Measurements from ENCODE around the gene GOLGA3. TPM values are rescaled to one million over a fixed set of nuclear protein-coding genes. Genes with fewer than 3 reads are reported as not detected.
A peak's percentile ranks its signal among the peaks of the same experiment; 100 is the strongest.

The GOLGA3 gene
- total and polyA plus RNA-seq, 8 donors = 12.6 to 44.5 (median 30.2) TPM

- DNase-seq (no peak), ATAC-seq (peak in 3 of 4 donors; percentile 22 to 33 (median 29)), FAIRE-seq (no peak)
- H3K4me1 ChIP-seq = no peaks in the 10 kb centered on the region
- H3K27ac ChIP-seq = no peak overlapping the region
- peaks cover 6 to 55% (median 11%) of the 10 kb centered on the region in 3 donors for H3K36me3 ChIP-seq
- WGBS, 2 donors = 95 to 97% methylated on average over 37 of the region's 37 CpGs
- TF ChIP-seq CTCF (IDR thresholded peaks at IDR 0.05) = no peak
- no peaks in the 10 kb centered on the region for H3K9me3 ChIP-seq
- intact Hi-C loops (cut with DNase I) = no loop called here
- H3K27me3 ChIP-seq = no peaks in the 10 kb centered on the region
- no peak overlapping the region for H3K4me3 ChIP-seq
Observed at GRCh38 chr12:132727091-132727794, 101.4 kb downstream of the GOLGA3 start.

- Histone ChIP-seq H3K4me1 (no peaks in the 10 kb centered on the region), H3K27me3 (no peaks in the 10 kb centered on the region), H3K4me3 (no peak overlapping the region), H3K9me3 (no peaks in the 10 kb centered on the region), H3K27ac (no peak overlapping the region), H3K36me3 (peaks cover 6 to 50% (median 7%) of the 10 kb centered on the region in 3 donors)
- DNase-seq (no peak), ATAC-seq (no peak), FAIRE-seq (no peak)
- TF ChIP-seq CTCF (IDR thresholded peaks at IDR 0.05) = no peak
- intact Hi-C loops (cut with DNase I) = no loop called here
- 94 to 96% methylated on average over 12 of the region's 12 CpGs for WGBS, 2 donors
Observed at GRCh38 chr12:132726386-132726785, 102.3 kb downstream of the GOLGA3 start.

GRCh38 chr12:132724506-132725241, 104.0 kb downstream of the GOLGA3 start:
- Histone ChIP-seq H3K4me3 (no peak overlapping the region), H3K27me3 (no peaks in the 10 kb centered on the region), H3K27ac (no peak overlapping the region), H3K9me3 (no peaks in the 10 kb centered on the region), H3K36me3 (peaks cover 6 to 51% (median 7%) of the 10 kb centered on the region in 3 donors), H3K4me1 (no peaks in the 10 kb centered on the region)
- DNase-seq (no peak), ATAC-seq (no peak), FAIRE-seq (no peak)
- WGBS, 2 donors = 86 to 89% methylated on average over 30 of the region's 30 CpGs
- TF ChIP-seq CTCF (IDR thresholded peaks at IDR 0.05) = no peak
- intact Hi-C loops (cut with DNase I) = no loop called here

GRCh38 chr12:132723764-132724140, 104.9 kb downstream of the GOLGA3 start:
- FAIRE-seq (no peak), ATAC-seq (no peak), DNase-seq (no peak)
- WGBS, 2 donors = 89 to 91% methylated on average over 2 of the region's 2 CpGs
- no peaks in the 10 kb centered on the region for H3K9me3 ChIP-seq
- H3K27ac ChIP-seq = no peak overlapping the region
- intact Hi-C loops (cut with DNase I) = no loop called here
- H3K4me3 ChIP-seq = no peak overlapping the region
- no peak for TF ChIP-seq CTCF (IDR thresholded peaks at IDR 0.05)
- H3K36me3 ChIP-seq = peaks cover 9 to 57% (median 15%) of the 10 kb centered on the region in 3 donors
- H3K27me3 ChIP-seq = no peaks in the 10 kb centered on the region
- H3K4me1 ChIP-seq = no peaks in the 10 kb centered on the region

All from pancreas (tissue), 10 donors.